Head of caudate nucleus (tissue), 42 donors: Measurements from ENCODE around the gene BCAS3.

Experiments used
- DNase-seq, 42 donors: peaks; one replicate each; pipeline versions ENCODE4 v3.0.0 to v3.0.0-alpha.2; 2020 to 2021; ENCODE audit warnings: mixed read lengths in 7 of 42
- intact Hi-C: fragments of 100-400 bp; cut with DNase I; formaldehyde crosslinking; loops from one replicate; pipeline ENCODE4 v1.15.0; 2022

BCAS3 gene

GRCh38 chr17:61212655-61213054, 535.0 kb downstream of the BCAS3 start:
- intact Hi-C loops: no loop called here
- DNase-seq: no peak

DNA sequence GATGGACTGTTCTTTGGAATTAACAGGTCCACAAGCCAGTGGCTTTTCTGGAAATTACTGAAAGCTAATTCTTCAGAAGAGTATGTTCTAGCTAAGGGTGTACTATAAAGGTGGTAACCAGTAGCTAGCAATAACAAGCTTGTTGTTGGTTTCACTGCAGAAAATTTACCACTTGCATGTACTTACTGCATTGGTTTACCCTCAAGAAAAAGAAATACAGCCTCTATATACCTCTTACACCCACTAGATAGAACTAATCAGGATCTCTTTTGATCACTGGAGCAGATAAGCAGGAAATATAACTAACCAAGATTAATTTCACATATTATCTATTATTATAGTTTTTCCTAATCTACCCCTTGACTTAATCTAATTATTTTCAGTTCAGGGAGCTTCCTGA, 537.1 kb downstream of the BCAS3 start:
- intact Hi-C loops: no loop called here
- DNase-seq: no peak

GRCh38 chr17:61216066-61216465, 538.4 kb downstream of the BCAS3 start:
- DNase-seq: no peak
- intact Hi-C loops: no loop called here

GRCh38 chr17:61217878-61218437, 540.3 kb downstream of the BCAS3 start:
- no peak for DNase-seq
- intact Hi-C loops: no loop called here

GRCh38 chr17:61218438-61218837, 540.8 kb downstream of the BCAS3 start:
- intact Hi-C loops: no loop called here
- no peak for DNase-seq

GRCh38 chr17:61219460-61219859, 541.8 kb downstream of the BCAS3 start:
- no peak for DNase-seq
- intact Hi-C loops: no loop called here

- intact Hi-C loops: no loop called here
These were observed 543.5 kb downstream of the BCAS3 start for GRCh38 chr17:61221181-61221580.

GRCh38 chr17:61221597-61222471, 544.2 kb downstream of the BCAS3 start:
- intact Hi-C loops: no loop called here

More at GRCh38 chr17:61221181-61221580, 543.5 kb downstream of the BCAS3 start:
- DNase-seq: no peak

GRCh38 chr17:61223725-61224124, 546.1 kb downstream of the BCAS3 start:
- intact Hi-C loops: no loop called here
- DNase-seq: no peak

More at GRCh38 chr17:61221597-61222471, 544.2 kb downstream of the BCAS3 start:
- no peak for DNase-seq

GRCh38 chr17:61225178-61225882, 547.7 kb downstream of the BCAS3 start:
- no peak for DNase-seq
- intact Hi-C loops: no loop called here

GRCh38 chr17:61227866-61228265, 550.2 kb downstream of the BCAS3 start:
- intact Hi-C loops: no loop called here
- no peak for DNase-seq

GRCh38 chr17:61230461-61230860, 552.8 kb downstream of the BCAS3 start:
- intact Hi-C loops: no loop called here
- no peak for DNase-seq

DNA sequence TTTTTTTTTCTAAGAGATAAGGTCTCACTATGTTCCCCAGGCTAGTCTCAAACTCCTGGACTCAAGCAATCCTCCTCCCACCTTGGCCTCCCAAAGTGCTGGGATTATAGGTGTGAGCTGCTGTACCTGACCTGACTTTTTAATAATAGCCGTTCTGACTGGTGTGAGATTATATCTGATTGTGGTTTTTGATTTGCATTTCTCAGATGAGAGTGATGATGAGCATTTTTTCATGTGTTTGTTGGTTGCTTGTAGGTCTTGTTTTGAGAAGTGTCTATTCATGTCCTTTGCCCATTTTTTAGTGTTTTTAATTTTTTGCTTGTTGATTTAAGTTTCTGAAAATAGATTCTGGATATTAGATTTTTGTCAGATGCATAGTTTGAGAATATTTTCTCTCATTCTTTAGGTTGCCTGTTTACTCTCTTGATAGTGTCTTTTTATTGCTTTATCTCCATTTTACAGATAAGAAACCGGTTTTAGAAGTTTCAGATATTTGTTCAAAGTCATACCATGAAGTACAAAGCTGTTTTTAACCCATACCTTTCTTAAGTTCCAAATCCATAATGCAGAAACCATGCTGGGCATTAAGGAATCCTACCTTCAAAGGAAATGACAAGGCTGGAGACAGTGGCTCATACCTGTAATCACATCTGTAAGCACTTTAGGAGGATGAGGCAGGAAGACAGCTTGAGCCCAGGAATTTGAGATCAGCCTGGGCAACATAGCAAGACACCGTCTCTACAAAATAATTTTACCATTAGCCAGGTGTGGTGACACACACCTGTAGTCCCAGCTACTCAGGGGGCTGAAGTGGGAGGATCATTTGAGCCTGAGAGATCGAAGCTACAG, 553.5 kb downstream of the BCAS3 start:
- intact Hi-C loops: no loop called here
- peak in 1 of 42 donors; percentile 17 for DNase-seq

GRCh38 chr17:61232871-61233270, 555.2 kb downstream of the BCAS3 start:
- intact Hi-C loops: no loop called here
- peak in 1 of 42 donors; percentile 33 for DNase-seq

DNA sequence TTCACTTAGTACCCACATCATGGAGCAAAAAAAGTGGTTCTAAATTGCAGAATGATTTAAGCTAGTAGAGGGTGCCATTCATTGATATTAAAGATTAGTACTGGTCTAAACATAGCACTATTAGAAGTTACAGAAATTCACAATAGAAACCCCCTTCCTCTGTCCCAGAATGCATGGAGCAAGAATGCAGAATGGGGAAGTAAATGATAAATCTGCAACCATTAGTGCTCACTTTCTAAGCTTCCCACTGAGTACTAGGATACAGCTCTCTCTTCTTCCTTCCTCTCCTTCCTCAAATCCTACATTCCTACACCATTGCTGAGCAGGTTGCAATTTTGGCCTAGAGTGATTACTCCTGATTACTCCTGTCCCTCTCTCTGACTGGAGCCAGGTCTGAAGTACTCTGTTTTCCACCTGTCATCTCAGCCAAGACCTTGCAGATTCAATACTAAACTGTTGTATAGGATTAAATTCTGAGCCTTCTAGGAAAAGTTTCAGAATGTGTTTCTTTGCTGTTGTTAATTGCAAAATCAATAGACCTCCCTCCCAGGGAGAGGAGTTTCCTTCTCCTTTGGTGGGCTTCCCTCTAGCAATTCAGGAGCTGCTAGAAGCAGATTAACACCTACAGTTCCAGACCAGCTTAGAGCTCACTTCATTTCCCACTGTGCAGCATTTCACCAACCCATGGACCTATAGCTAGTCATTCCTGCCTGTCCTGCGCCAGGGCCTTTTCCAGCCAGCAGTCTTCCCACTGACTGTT, 556.5 kb downstream of the BCAS3 start:
- DNase-seq: peak in 1 of 42 donors; percentile 33
- intact Hi-C loops: no loop called here

- peak in 1 of 42 donors; percentile 37 for DNase-seq
- intact Hi-C loops: no loop called here
These were observed 557.6 kb downstream of the BCAS3 start for GRCh38 chr17:61235001-61235826.

- peak in 26 of 42 donors; percentile 8 to 74 (median 42) for DNase-seq
- intact Hi-C loops: no loop called here
These were observed 558.2 kb downstream of the BCAS3 start for GRCh38 chr17:61235827-61236197.

DNA sequence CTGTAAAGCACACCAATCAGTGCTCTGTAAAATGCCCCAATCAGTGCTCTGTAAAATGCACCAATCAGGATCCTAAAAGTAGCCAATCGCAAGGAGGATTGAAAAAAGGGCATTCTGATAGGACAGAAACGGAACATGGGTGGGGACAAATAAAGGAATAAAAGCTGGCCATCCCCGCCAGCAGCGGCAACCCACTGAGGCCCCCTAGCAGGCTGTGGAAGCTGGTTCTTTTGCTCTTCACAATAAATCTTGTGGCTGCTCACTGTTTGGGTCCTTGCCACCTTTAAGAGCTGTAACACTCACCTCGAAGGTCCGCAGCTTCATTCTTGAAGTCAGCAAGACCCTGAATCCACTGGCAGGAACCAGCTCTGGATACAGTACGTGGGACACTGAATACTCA, 559.6 kb downstream of the BCAS3 start:
- intact Hi-C loops: no loop called here
- no peak for DNase-seq
